SU-DHL-6 (cell line): ENCODE data around the gene RABL6.

Experiments used
- CTCF ChIP-seq: fragments of 200-600 bp; sonication (generic); IDR thresholded peaks from one replicate; pipeline ENCODE4 v1.5.1; 2017; ENCODE audit warnings: antibody characterized with exemption, mild to moderate bottlenecking, low read length, moderate library complexity; ENCODE audit not compliant: insufficient read depth, poor library complexity, severe bottlenecking
- EZH2phosphoT487 ChIP-seq: fragments of 200-600 bp; sonication (generic), shearing (Covaris generic); conservative IDR thresholded peaks from 2 replicates; pipeline ENCODE4 v1.6.1; 2018; ENCODE audit warnings: mild to moderate bottlenecking, antibody characterized with exemption, low read length, moderate library complexity, mixed read lengths

- TF ChIP-seq CTCF, result no peak
- no peak for TF ChIP-seq EZH2phosphoT487
Observed at GRCh38 chr9:136857581-136858412, 50.0 kb downstream of the RABL6 start.
